T-cell (primary cell): ENCODE measurements around the gene ADAMTS17. TPM values are rescaled to one million over a fixed set of nuclear protein-coding genes. Genes with fewer than 3 reads are reported as not detected.

Experiments
- ATAC-seq, 4 experiments: fragments of 200-7000 bp in 3 of 4; fragments of 150-1000 bp in 1 of 4; cut with Tn5 transposase; replicated peaks in 1 of 4; 1 replicate in 3 of 4; 2 replicates in 1 of 4; pipeline ENCODE4 v1.10.0; 2021; ENCODE audit warnings: moderate library complexity in 3 of 4, mild to moderate bottlenecking in 2 of 4, moderate number of reproducible peaks in 1 of 4
- CTCF ChIA-PET, 2 donors: fragments of 300-600 bp; sonication (Branson Sonifier 250); formaldehyde crosslinking; loops; one replicate each; lab custom pipeline; 2022; ENCODE audit warnings: antibody characterized with exemption in 2 of 2; lab: Charles Lee
- POLR2A ChIA-PET, 2 donors: fragments of 300-600 bp; sonication (Branson Sonifier 250); formaldehyde crosslinking; loops; one replicate each; lab custom pipeline; 2022; ENCODE audit warnings: antibody characterized with exemption in 2 of 2; lab: Charles Lee
- DNase-seq, 35 experiments: peaks; one replicate each; pipeline versions ENCODE4 v3.0.0 to v3.0.0-alpha.2; 2013 to 2023
- H3K27ac ChIP-seq: one replicate; pipeline ENCODE4 v1.5.1; 2013; ENCODE audit warnings: low read length
- H3K27me3 ChIP-seq, 2 experiments: replicated peaks in 1 of 2; 1 replicate in 1 of 2; 2 replicates in 1 of 2; pipeline versions ENCODE4 v1.6.1 to v1.7.0; 2013; ENCODE audit warnings: low read length in 1 of 2, mixed read lengths in 1 of 2; ENCODE audit not compliant: control insufficient read depth in 2 of 2, insufficient read depth in 2 of 2; ENCODE audit errors: extremely low read depth in 1 of 2
- H3K36me3 ChIP-seq, 2 donors: 1 replicate in 1 of 2; 2 replicates in 1 of 2; pipeline versions ENCODE4 v1.6.1 to v1.7.0; 2013; ENCODE audit warnings: low read length in 1 of 2; ENCODE audit not compliant: control insufficient read depth in 2 of 2, insufficient read depth in 1 of 2; ENCODE audit errors: extremely low read depth in 1 of 2
- H3K4me1 ChIP-seq, 2 experiments: 1 replicate in 1 of 2; 2 replicates in 1 of 2; pipeline versions ENCODE4 v1.6.1 to v1.7.0; 2013; ENCODE audit warnings: low read length in 2 of 2, mixed read lengths in 1 of 2; ENCODE audit not compliant: insufficient read depth in 2 of 2, control insufficient read depth in 1 of 2; ENCODE audit errors: extremely low read depth in 1 of 2
- H3K4me3 ChIP-seq, 2 donors: 1 replicate in 1 of 2; 2 replicates in 1 of 2; pipeline versions ENCODE4 v1.5.1 to v1.7.0; 2013; ENCODE audit warnings: mild to moderate bottlenecking in 2 of 2, low read length in 1 of 2, moderate library complexity in 1 of 2; ENCODE audit not compliant: control insufficient read depth in 1 of 2; ENCODE audit errors: extremely low read depth in 1 of 2
- H3K9me3 ChIP-seq: 2 replicates; pipeline ENCODE4 v1.7.0; 2013
- H3K27ac Mint-ChIP-seq, 2 donors: one replicate each; pipeline ENCODE4 v1.8.0; 2020 to 2021; ENCODE audit warnings: mild to moderate bottlenecking in 2 of 2, mixed read lengths in 2 of 2
- H3K27me3 Mint-ChIP-seq, 2 donors: one replicate each; pipeline ENCODE4 v1.8.0; 2021 to 2022; ENCODE audit warnings: mixed read lengths in 2 of 2
- H3K36me3 Mint-ChIP-seq: one replicate; pipeline ENCODE4 v1.8.0; 2021; ENCODE audit warnings: mixed read lengths
- H3K4me1 Mint-ChIP-seq, 3 donors: one replicate each; pipeline ENCODE4 v1.8.0; 2020 to 2022; ENCODE audit warnings: mixed read lengths in 3 of 3, mild to moderate bottlenecking in 1 of 3
- H3K4me3 Mint-ChIP-seq, 3 donors: one replicate each; pipeline ENCODE4 v1.8.0; 2020 to 2022; ENCODE audit warnings: mild to moderate bottlenecking in 3 of 3, mixed read lengths in 3 of 3, moderate library complexity in 3 of 3
- H3K9me3 Mint-ChIP-seq, 3 donors: one replicate each; pipeline ENCODE4 v1.8.0; 2020 to 2022; ENCODE audit warnings: mixed read lengths in 3 of 3
- WGBS: methylation state at CpG from one replicate; pipeline ENCODE4 v1.1.5; 2013; ENCODE audit warnings: missing lambda C conversion rate; ENCODE audit not compliant: insufficient coverage; 5-methylcytosine and 5-hydroxymethylcytosine counted together
- total RNA-seq, 35 experiments: library from RNA in 6 of 35; stranded (reverse) in 6 of 35; fragments of 120-200 nt in 1 of 35; gene quantifications; one replicate each; pipeline versions ENCODE4 v1.2.1 to v1.2.4 and lab custom pipeline; 2013 to 2026

ADAMTS17 gene
- total RNA-seq, 5 donors from 2014 or later (not counting 1 experiment from before 2014, with no cell fraction given) = 8.9 to 17.8 (median 11.6) TPM

DNA sequence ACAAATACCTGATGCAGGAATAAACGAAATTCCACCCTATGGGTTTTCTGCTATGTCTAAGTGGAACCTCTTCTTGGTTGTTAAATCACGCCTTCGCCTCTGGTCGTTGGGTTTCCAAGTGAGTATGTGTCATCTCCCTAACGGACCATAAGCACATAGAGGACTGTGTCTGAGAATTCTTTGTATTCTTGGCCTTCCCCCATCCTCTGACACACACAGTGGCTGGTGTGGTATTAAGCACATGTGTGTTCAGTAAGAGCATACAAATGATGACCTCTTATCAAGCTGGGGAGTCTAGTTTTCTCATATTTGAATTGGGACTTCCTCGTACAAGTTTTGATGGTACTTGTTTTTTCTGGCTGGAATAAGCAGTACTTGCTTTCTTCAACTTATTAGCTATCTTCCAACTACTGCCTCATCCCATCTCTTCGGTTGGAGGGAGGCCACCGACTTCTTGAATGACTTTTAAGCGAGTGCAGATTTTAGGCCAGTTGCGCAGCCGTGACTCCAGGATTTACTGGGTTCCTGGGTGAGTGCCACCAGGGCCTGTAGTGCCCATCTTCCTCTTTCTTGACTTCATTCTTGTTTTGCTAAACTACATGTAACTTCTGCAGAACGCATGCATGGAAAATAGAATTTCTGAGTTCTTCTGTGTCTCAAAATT lies 240.2 kb downstream of the ADAMTS17 start:
- Mint-ChIP-seq H3K4me3 (no peak overlapping the region), H3K4me1 (no peaks in the 10 kb centered on the region), H3K27ac (no peak overlapping the region), H3K36me3 (peaks cover 20% of the 10 kb centered on the region), H3K27me3 (no peaks in the 10 kb centered on the region), H3K9me3 (no peaks in the 10 kb centered on the region)
- no peaks in the 10 kb centered on the region for H3K9me3 ChIP-seq
- CTCF ChIA-PET = no interaction called here
- H3K27ac ChIP-seq = no peak overlapping the region
- DNase-seq (no peak), ATAC-seq (no peak)
- no peak overlapping the region for H3K4me3 ChIP-seq
- POLR2A ChIA-PET = no interaction called here
- H3K27me3 ChIP-seq = peaks cover 0 to 3% of the 10 kb centered on the region in 2 experiments
- WGBS = 93% methylated on average over 8 of the region's 12 CpGs
- H3K4me1 ChIP-seq = no peaks in the 10 kb centered on the region
- H3K36me3 ChIP-seq = no peaks in the 10 kb centered on the region

DNA sequence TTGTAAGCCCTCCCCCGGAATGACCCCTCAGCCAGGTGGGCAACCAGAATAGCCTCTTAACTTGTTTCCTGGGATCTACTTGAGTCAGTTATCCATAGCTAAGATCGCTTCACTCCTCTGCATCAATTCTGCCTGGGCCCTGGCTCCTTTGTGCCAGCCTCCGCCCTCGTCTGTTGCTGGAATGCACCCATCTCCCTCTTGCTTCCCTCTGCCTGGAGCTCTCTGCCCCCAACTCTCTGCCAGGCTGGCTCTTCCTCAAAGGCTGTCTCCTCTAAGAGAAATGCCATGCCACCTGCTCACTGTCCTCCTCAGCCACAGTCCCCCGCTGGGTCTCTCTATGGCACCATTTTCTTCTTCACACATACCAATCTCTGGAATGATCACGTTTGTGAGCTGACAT lies 240.8 kb downstream of the ADAMTS17 start:
- ATAC-seq = no peak
- no peaks in the 10 kb centered on the region for H3K9me3 Mint-ChIP-seq
- Histone ChIP-seq H3K4me3 (no peak overlapping the region), H3K27ac (no peak overlapping the region), H3K9me3 (no peaks in the 10 kb centered on the region), H3K36me3 (no peaks in the 10 kb centered on the region), H3K4me1 (no peaks in the 10 kb centered on the region), H3K27me3 (peaks cover 0 to 3% of the 10 kb centered on the region in 2 experiments)
- H3K4me1 Mint-ChIP-seq = no peaks in the 10 kb centered on the region
- WGBS = 78% methylated on average over 5 of the region's 6 CpGs
- peaks cover 16% of the 10 kb centered on the region for H3K36me3 Mint-ChIP-seq
- H3K4me3 Mint-ChIP-seq = no peak overlapping the region
- no peak overlapping the region for H3K27ac Mint-ChIP-seq
- no peaks in the 10 kb centered on the region for H3K27me3 Mint-ChIP-seq
- CTCF ChIA-PET = no interaction called here
- no peak for DNase-seq
- POLR2A ChIA-PET = no interaction called here

DNA sequence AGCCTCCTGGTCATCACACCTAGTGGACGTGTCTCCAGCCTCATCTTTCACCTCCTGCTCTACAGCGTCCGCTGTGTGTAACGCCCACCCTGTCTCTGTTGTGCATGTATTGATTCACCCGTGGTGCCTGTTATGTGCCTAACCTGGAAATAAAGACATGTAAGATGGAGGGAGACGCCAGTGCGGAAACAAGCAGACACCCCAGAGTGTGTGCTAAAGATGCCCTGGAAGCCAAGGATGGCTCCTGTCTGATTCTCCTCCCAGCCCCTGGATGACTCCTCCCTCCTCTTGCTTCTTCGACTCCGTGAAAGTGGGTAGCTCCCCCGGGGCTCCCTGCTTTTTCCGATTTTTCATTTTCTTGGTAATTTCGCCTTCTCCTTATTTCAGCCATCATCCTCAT lies 241.8 kb downstream of the ADAMTS17 start:
- Histone ChIP-seq H3K36me3 (no peaks in the 10 kb centered on the region), H3K27me3 (peaks cover 0 to 3% of the 10 kb centered on the region in 2 experiments), H3K4me3 (no peak overlapping the region), H3K4me1 (no peaks in the 10 kb centered on the region), H3K27ac (no peak overlapping the region), H3K9me3 (no peaks in the 10 kb centered on the region)
- Mint-ChIP-seq H3K27ac (no peak overlapping the region), H3K9me3 (no peaks in the 10 kb centered on the region), H3K4me1 (no peaks in the 10 kb centered on the region), H3K4me3 (no peak overlapping the region), H3K36me3 (peaks cover 19% of the 10 kb centered on the region), H3K27me3 (no peaks in the 10 kb centered on the region)
- WGBS = 79% methylated on average over 7 of the region's 12 CpGs
- POLR2A ChIA-PET = no interaction called here
- ATAC-seq = no peak
- CTCF ChIA-PET = no interaction called here
- no peak for DNase-seq

DNA sequence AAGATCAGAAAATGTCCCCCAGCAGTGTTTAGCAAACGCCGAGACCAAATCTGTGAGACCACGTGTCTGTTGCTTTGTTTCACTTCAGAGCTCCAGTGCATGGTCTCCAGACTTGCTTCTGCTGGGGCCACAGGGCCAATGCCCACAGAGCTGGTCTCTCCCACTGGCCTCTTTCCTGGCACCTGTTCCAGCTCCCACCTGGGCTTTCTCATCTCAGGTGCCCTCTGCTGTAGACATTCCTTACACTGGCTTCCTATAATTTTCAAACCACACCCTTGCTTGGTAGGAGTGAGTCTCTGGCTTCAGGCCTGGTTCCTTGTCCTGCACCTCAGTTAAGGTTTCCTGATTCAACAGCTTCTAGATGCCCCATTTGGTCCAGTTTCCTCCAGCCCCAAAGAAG lies 243.1 kb downstream of the ADAMTS17 start:
- no peak overlapping the region for H3K4me3 ChIP-seq
- H3K27ac Mint-ChIP-seq = no peak overlapping the region
- no peak for ATAC-seq

DNA sequence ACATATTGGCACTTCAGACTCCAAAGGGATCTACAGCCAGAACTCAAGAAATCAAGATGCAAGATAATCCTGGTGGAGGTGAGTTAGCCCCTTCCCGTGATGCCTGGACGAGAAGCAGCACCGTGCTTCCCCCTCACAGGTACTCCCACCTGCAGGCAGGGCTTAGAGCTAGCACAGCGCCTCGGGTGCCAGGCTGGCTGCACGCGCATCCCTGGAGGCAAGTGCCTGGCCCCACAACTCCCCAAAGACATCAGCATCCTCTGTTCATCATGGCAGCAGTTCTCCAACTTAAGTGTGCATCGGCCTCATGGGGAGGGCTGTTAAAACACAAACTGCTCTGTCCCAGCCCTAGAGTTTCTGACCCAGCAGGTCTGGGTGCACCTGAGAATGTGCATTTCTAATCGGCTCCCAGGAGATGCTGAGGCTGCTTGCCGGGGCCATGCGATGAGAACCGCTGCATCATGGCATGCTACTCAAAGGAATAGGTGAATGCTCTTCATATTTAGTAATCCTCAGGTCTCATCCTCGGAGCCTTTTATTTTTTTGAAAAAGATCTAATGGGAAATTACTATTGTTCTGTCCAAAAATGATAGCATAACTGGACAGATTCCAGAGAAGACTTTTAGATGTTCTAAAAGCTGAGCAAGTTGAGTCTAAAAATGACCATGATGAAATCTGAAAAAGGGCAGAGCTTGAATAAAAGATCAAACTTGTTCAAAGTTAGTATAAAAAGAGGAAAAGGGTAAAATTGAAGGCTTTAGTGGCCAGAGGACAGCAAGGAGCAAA lies 244.2 kb downstream of the ADAMTS17 start:
- Mint-ChIP-seq H3K36me3 (peaks cover 19% of the 10 kb centered on the region), H3K27me3 (no peaks in the 10 kb centered on the region), H3K9me3 (no peaks in the 10 kb centered on the region), H3K4me3 (no peak overlapping the region), H3K4me1 (no peaks in the 10 kb centered on the region), H3K27ac (no peak overlapping the region)
- ChIA-PET CTCF (no interaction called here), POLR2A (no interaction called here)
- ATAC-seq (no peak), DNase-seq (no peak)
- peaks cover 0 to 3% of the 10 kb centered on the region in 2 experiments for H3K27me3 ChIP-seq
- no peak overlapping the region for H3K4me3 ChIP-seq
- no peak overlapping the region for H3K27ac ChIP-seq
- 93% methylated on average over 11 of the region's 13 CpGs for WGBS
- no peaks in the 10 kb centered on the region for H3K4me1 ChIP-seq
- H3K9me3 ChIP-seq = no peaks in the 10 kb centered on the region
- no peaks in the 10 kb centered on the region for H3K36me3 ChIP-seq

More for the DNA sequence above, 243.1 kb downstream of the ADAMTS17 start:
- no peaks in the 10 kb centered on the region for H3K4me1 Mint-ChIP-seq
- POLR2A ChIA-PET = no interaction called here
- H3K27me3 Mint-ChIP-seq = no peaks in the 10 kb centered on the region
- DNase-seq = no peak
- Histone ChIP-seq H3K36me3 (no peaks in the 10 kb centered on the region), H3K9me3 (no peaks in the 10 kb centered on the region), H3K4me1 (no peaks in the 10 kb centered on the region), H3K27me3 (peaks cover 0 to 3% of the 10 kb centered on the region in 2 experiments), H3K27ac (no peak overlapping the region)
- WGBS = 90% methylated on average over 3 of the region's 3 CpGs
- no peaks in the 10 kb centered on the region for H3K9me3 Mint-ChIP-seq
- CTCF ChIA-PET = no interaction called here
- no peak overlapping the region for H3K4me3 Mint-ChIP-seq
- H3K36me3 Mint-ChIP-seq = peaks cover 22% of the 10 kb centered on the region

DNA sequence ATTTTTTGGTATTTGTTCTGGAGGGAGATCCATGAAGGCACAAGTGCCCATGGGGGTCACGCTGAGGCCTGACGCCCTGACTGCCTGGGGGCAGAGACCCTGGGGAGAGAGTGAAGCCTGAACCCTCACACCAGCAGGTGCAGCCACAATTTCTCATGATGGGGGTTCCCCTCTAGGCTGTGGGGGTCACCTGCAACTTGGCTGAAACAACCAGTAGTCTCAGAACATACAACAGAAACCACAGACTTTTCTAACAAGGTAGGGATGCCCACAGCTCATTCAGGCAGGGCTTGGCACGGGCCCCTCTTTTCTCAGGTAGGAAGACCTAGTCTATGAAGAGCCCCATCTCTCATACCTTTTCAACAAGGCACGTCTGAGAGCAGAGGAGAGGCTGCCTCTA lies 245.1 kb downstream of the ADAMTS17 start:
- ChIA-PET CTCF (no interaction called here), POLR2A (no interaction called here)
- Histone ChIP-seq H3K9me3 (no peaks in the 10 kb centered on the region), H3K4me1 (no peaks in the 10 kb centered on the region), H3K27ac (no peak overlapping the region), H3K36me3 (no peaks in the 10 kb centered on the region), H3K27me3 (peaks cover 0 to 3% of the 10 kb centered on the region in 2 experiments), H3K4me3 (no peak overlapping the region)
- ATAC-seq = no peak
- Mint-ChIP-seq H3K27ac (no peak overlapping the region), H3K27me3 (no peaks in the 10 kb centered on the region), H3K36me3 (peaks cover 22% of the 10 kb centered on the region), H3K9me3 (no peaks in the 10 kb centered on the region), H3K4me3 (no peak overlapping the region), H3K4me1 (no peaks in the 10 kb centered on the region)
- no peak for DNase-seq
- WGBS = 92% methylated on average over 2 of the region's 4 CpGs
